ENCODE data around the gene NR2F1-AS1.
"Not testable (repeated sequence)": the region's sequence is repeated elsewhere in the genome, so short reads cannot be mapped to it uniquely, and the experiment has no call there.

The NR2F1-AS1 gene

GRCh38 chr5:93423300-93423699 is 157.7 kb downstream of the NR2F1-AS1 start:
- no peak for DNase-seq

GRCh38 chr5:93422652-93423280 is 158.3 kb downstream of the NR2F1-AS1 start:
- DNase-seq = no peak

GRCh38 chr5:93421987-93422401 is 159.0 kb downstream of the NR2F1-AS1 start:
- DNase-seq = no peak

GRCh38 chr5:93421468-93421867 is 159.6 kb downstream of the NR2F1-AS1 start:
- no peak for DNase-seq

GRCh38 chr5:93417490-93417889 is 163.5 kb downstream of the NR2F1-AS1 start:
- no peak for DNase-seq

- DNase-seq = no peak
Measured at GRCh38 chr5:93415819-93416218, 165.2 kb downstream of the NR2F1-AS1 start.

GRCh38 chr5:93411716-93412115 is 169.3 kb downstream of the NR2F1-AS1 start:
- DNase-seq = no peak

- DNase-seq = no peak
Measured at GRCh38 chr5:93409691-93410090, 171.3 kb downstream of the NR2F1-AS1 start.

GRCh38 chr5:93407454-93407853 is 173.6 kb downstream of the NR2F1-AS1 start:
- no peak for DNase-seq

GRCh38 chr5:93406971-93407401 is 174.0 kb downstream of the NR2F1-AS1 start:
- DNase-seq = no peak

GRCh38 chr5:93404246-93404645 is 176.8 kb downstream of the NR2F1-AS1 start:
- no peak for DNase-seq

GRCh38 chr5:93403141-93403928 is 177.7 kb downstream of the NR2F1-AS1 start:
- DNase-seq = no peak

- DNase-seq = no peak
Measured at GRCh38 chr5:93402451-93402850, 178.6 kb downstream of the NR2F1-AS1 start.

GRCh38 chr5:93401634-93402213 is 179.3 kb downstream of the NR2F1-AS1 start:
- no peak for DNase-seq

- DNase-seq = no peak
Measured at GRCh38 chr5:93399675-93400074, 181.3 kb downstream of the NR2F1-AS1 start.

- no peak for DNase-seq
Measured at GRCh38 chr5:93395971-93396379, 185.0 kb downstream of the NR2F1-AS1 start.

- no peak for DNase-seq
Measured at GRCh38 chr5:93395010-93395409, 186.0 kb downstream of the NR2F1-AS1 start.

- no peak for DNase-seq
Measured at GRCh38 chr5:93394301-93394700, 186.7 kb downstream of the NR2F1-AS1 start.

- not testable (repeated sequence) for DNase-seq
Measured at GRCh38 chr5:93391169-93391568, 189.8 kb downstream of the NR2F1-AS1 start.

GRCh38 chr5:93385655-93386054 is 195.4 kb downstream of the NR2F1-AS1 start:
- DNase-seq = no peak

GRCh38 chr5:93384995-93385394 is 196.0 kb downstream of the NR2F1-AS1 start:
- DNase-seq = no peak

GRCh38 chr5:93384026-93384425 is 197.0 kb downstream of the NR2F1-AS1 start:
- no peak for DNase-seq

GRCh38 chr5:93382188-93382825 is 198.7 kb downstream of the NR2F1-AS1 start:
- no peak for DNase-seq

GRCh38 chr5:93381057-93381456 is 200.0 kb downstream of the NR2F1-AS1 start:
- no peak for DNase-seq

All from activated CD8-positive, alpha-beta memory T cell treated with anti-CD3 and anti-CD28 coated beads, Interleukin-2, amount 50 U/mL, for 48 hours (primary cell).